HepG2 (cell line): ENCODE results near the gene IL4I1. TPM values are rescaled to one million over a fixed set of nuclear protein-coding genes. Genes with fewer than 3 reads are reported as not detected.
A peak's percentile ranks its signal among the peaks of the same experiment; 100 is the strongest.

Source experiments
- CBX2 ChIP-seq, 2 experiments: fragments of 200-600 bp in 1 of 2; sonication (generic); formaldehyde crosslinking in 1 of 2; IDR thresholded peaks; 2 replicates each; pipeline versions ENCODE4 v1.7.0 to v1.8.1; 2018 to 2022; ENCODE audit warnings: low read depth in 2 of 2, low read length in 1 of 2, mild to moderate bottlenecking in 1 of 2, missing genetic modification reagents in 1 of 2
- CCDC6 ChIP-seq: sonication (generic); formaldehyde crosslinking; IDR thresholded peaks from 2 replicates; pipeline ENCODE4 v1.8.1; 2022; ENCODE audit warnings: mild to moderate bottlenecking, missing genetic modification reagents, moderate library complexity
- CEBPG ChIP-seq: IDR thresholded peaks from 2 replicates; pipeline ENCODE4 v1.6.1; 2016
- FOXC1 ChIP-seq: sonication (generic); formaldehyde crosslinking; IDR thresholded peaks from 2 replicates; pipeline ENCODE4 v1.8.0; 2022; ENCODE audit warnings: mild to moderate bottlenecking, missing genetic modification reagents, borderline replicate concordance
- HDAC6 ChIP-seq: fragments of 200-600 bp; sonication (generic); IDR thresholded peaks from 2 replicates; pipeline ENCODE4 v1.7.0; 2017; ENCODE audit warnings: mild to moderate bottlenecking, antibody characterized with exemption, low read length, low read depth
- HES4 ChIP-seq: sonication (generic); formaldehyde crosslinking; IDR thresholded peaks from 2 replicates; pipeline ENCODE4 v1.9.0; 2021; ENCODE audit warnings: mild to moderate bottlenecking, missing genetic modification reagents, borderline replicate concordance
- HNF4A ChIP-seq: sonication (generic); formaldehyde crosslinking; IDR thresholded peaks from 2 replicates; pipeline ENCODE4 v1.4.0; 2020; ENCODE audit warnings: missing genetic modification reagents
- HOXA3 ChIP-seq: sonication (generic); formaldehyde crosslinking; IDR thresholded peaks from 2 replicates; pipeline ENCODE4 v1.5.0; 2020; ENCODE audit warnings: missing genetic modification reagents
- KDM3A ChIP-seq: IDR thresholded peaks from 2 replicates; pipeline ENCODE4 v1.6.1; 2018; ENCODE audit warnings: low read depth, missing compliant biosample characterization
- KDM4B ChIP-seq: sonication (generic); formaldehyde crosslinking; IDR thresholded peaks from 2 replicates; pipeline ENCODE4 v1.4.0; 2020; ENCODE audit warnings: missing genetic modification reagents
- KDM5A ChIP-seq: fragments of 200-600 bp; sonication (generic); IDR thresholded peaks from 2 replicates; pipeline ENCODE4 v1.7.0; 2018; ENCODE audit warnings: antibody characterized with exemption, mild to moderate bottlenecking, low read length, borderline replicate concordance
- NFKBIZ ChIP-seq: IDR thresholded peaks from 2 replicates; pipeline ENCODE4 v1.6.1; 2018; ENCODE audit warnings: missing genetic modification reagents, missing compliant biosample characterization
- NR2F1 ChIP-seq, 2 experiments: fragments of 450-650 bp in 1 of 2; formaldehyde crosslinking in 1 of 2; IDR thresholded peaks; 2 replicates each; pipeline versions ENCODE4 v1.5.0 to v1.6.1; 2016 to 2020; ENCODE audit warnings: mild to moderate bottlenecking in 1 of 2, missing compliant biosample characterization in 1 of 2, missing genetic modification reagents in 1 of 2, moderate library complexity in 1 of 2
- NR2F2 ChIP-seq: IDR thresholded peaks from 2 replicates; pipeline ENCODE4 v1.6.1; 2012; ENCODE audit warnings: low read depth, inconsistent platforms, borderline replicate concordance
- RBM39 ChIP-seq: fragments of 200-400 bp; formaldehyde crosslinking; IDR thresholded peaks from one replicate; pipeline ENCODE4 v1.6.1; 2018; ENCODE audit warnings: antibody characterized with exemption, mild to moderate bottlenecking, low read depth, low read length; ENCODE audit not compliant: poor library complexity, severe bottlenecking
- RXRB ChIP-seq: IDR thresholded peaks from 2 replicates; pipeline ENCODE4 v1.6.1; 2016; ENCODE audit warnings: borderline replicate concordance, missing genetic modification reagents, missing compliant biosample characterization
- SYNCRIP ChIP-seq: fragments of 200-400 bp; formaldehyde crosslinking; IDR thresholded peaks from 2 replicates; pipeline ENCODE4 v1.6.1; 2018; ENCODE audit warnings: mild to moderate bottlenecking, low read depth, low read length; ENCODE audit not compliant: insufficient read depth
- XBP1 ChIP-seq: sonication (generic); formaldehyde crosslinking; IDR thresholded peaks from 2 replicates; pipeline ENCODE4 v1.5.0; 2020; ENCODE audit warnings: missing genetic modification reagents
- ZFP36 ChIP-seq: fragments of 150-350 bp; IDR thresholded peaks from 2 replicates; pipeline ENCODE4 v1.6.1; 2018; ENCODE audit warnings: borderline replicate concordance, low read length, low read depth; ENCODE audit not compliant: partially characterized antibody
- ZNF143 ChIP-seq: sonication (generic); formaldehyde crosslinking; IDR thresholded peaks from 2 replicates; pipeline ENCODE4 v1.4.0; 2020; ENCODE audit warnings: missing genetic modification reagents
- ZNF451 ChIP-seq: sonication (generic); formaldehyde crosslinking; IDR thresholded peaks from 2 replicates; pipeline ENCODE4 v1.5.0; 2020; ENCODE audit warnings: mild to moderate bottlenecking, missing genetic modification reagents
- ZNF501 ChIP-seq: sonication (generic); formaldehyde crosslinking; IDR thresholded peaks from 2 replicates; pipeline ENCODE4 v1.5.1; 2020; ENCODE audit warnings: mild to moderate bottlenecking, moderate library complexity, missing genetic modification reagents
- polyA plus RNA-seq, 8 experiments: library from polyadenylated mRNA; depleted of rRNA in 3 of 8; stranded (reverse) in 7 of 8; unstranded in 1 of 8; fragments of >200 nt; fragmentation: Illumina TruSeq in 4 of 8; extraction: Trizol in 4 of 8; gene quantifications; 2 replicates each; pipeline versions ENCODE4 v1.2.1 to v1.2.3, GENCODE V29; 2011 to 2016; ENCODE audit warnings: low read depth in 4 of 8, missing spikeins in 1 of 8, mixed read lengths in 1 of 8; ENCODE audit not compliant: insufficient read depth in 1 of 8
- total RNA-seq, 5 experiments: library from RNA; depleted of rRNA; stranded (reverse); fragments of >200 nt; fragmentation: Illumina TruSeq; extraction: Trizol; gene quantifications; 2 replicates each; pipeline ENCODE4 v1.2.3, GENCODE V29; 2016; ENCODE audit warnings: low read depth in 1 of 5
- TF ChIP-seq, protein P1 (sequence below): sonication (generic); formaldehyde crosslinking; IDR thresholded peaks from 2 replicates; pipeline ENCODE4 v1.5.0; 2020; ENCODE audit warnings: mild to moderate bottlenecking, missing genetic modification reagents, borderline replicate concordance
- TF ChIP-seq, protein P2 (sequence below): sonication (generic); formaldehyde crosslinking; IDR thresholded peaks from 2 replicates; pipeline ENCODE4 v1.4.0; 2020; ENCODE audit warnings: missing genetic modification reagents
- TF ChIP-seq, protein P3 (sequence below): sonication (generic); formaldehyde crosslinking; IDR thresholded peaks from 2 replicates; pipeline ENCODE4 v1.9.0; 2022; ENCODE audit warnings: missing genetic modification reagents, mild to moderate bottlenecking, borderline replicate concordance

Gene IL4I1
- total and polyA plus RNA-seq, 2 of the 13 experiments (the other 11 are each of a cell fraction or from before 2014, with no cell fraction given), result not detected

- TF ChIP-seq, protein P1, sequence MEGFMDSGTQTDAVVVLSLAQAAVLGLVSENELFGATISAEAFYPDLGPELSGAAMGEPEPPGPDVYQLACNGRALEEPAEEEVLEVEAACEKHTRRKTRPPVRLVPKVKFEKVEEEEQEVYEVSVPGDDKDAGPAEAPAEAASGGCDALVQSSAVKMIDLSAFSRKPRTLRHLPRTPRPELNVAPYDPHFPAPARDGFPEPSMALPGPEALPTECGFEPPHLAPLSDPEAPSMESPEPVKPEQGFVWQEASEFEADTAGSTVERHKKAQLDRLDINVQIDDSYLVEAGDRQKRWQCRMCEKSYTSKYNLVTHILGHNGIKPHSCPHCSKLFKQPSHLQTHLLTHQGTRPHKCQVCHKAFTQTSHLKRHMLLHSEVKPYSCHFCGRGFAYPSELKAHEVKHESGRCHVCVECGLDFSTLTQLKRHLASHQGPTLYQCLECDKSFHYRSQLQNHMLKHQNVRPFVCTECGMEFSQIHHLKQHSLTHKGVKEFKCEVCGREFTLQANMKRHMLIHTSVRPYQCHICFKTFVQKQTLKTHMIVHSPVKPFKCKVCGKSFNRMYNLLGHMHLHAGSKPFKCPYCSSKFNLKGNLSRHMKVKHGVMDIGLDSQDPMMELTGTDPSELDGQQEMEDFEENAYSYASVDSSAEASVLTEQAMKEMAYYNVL (CRISPR knock-in tag), result no peak
- TF ChIP-seq ZNF451 (no peak), ZNF143 (CRISPR knock-in tag) (peak; percentile 93), KDM3A (CRISPR knock-in tag) (0 out of 2 replicates have a peak, but pooled peaks have one; percentile 38), NR2F1 (CRISPR knock-in tag; IDR thresholded peaks at IDR 0.05) (no peak), XBP1 (CRISPR knock-in tag) (0 out of 2 replicates have a peak, but pooled peaks have one; percentile 48), HES4 (no peak), RBM39 (peak; percentile 28), SYNCRIP (no peak), FOXC1 (CRISPR knock-in tag) (no peak), CCDC6 (CRISPR knock-in tag) (peak; percentile 78; the same call in 1 of the 2 replicates), ZNF501 (peak; percentile 47), HOXA3 (CRISPR knock-in tag) (peak; percentile 78), HNF4A (no peak), CBX2 (IDR thresholded peaks at IDR 0.05; ENCODE audit: low read depth, low read length) (no peak), CBX2 (CRISPR knock-in tag; IDR thresholded peaks at IDR 0.05; ENCODE audit: low read depth) (no peak), KDM5A (peak; percentile 54; the same call in 1 of the 2 replicates), KDM4B (CRISPR knock-in tag) (0 out of 2 replicates have a peak, but pooled peaks have one; percentile 38), CEBPG (CRISPR knock-in tag) (no peak), NR2F2 (peak; percentile 41; the same call in 1 of the 2 replicates), NFKBIZ (CRISPR knock-in tag) (no peak), ZFP36 (no peak), RXRB (CRISPR knock-in tag) (no peak; the same call in 1 of the 2 replicates), HDAC6 (no peak)
- TF ChIP-seq, protein P2, sequence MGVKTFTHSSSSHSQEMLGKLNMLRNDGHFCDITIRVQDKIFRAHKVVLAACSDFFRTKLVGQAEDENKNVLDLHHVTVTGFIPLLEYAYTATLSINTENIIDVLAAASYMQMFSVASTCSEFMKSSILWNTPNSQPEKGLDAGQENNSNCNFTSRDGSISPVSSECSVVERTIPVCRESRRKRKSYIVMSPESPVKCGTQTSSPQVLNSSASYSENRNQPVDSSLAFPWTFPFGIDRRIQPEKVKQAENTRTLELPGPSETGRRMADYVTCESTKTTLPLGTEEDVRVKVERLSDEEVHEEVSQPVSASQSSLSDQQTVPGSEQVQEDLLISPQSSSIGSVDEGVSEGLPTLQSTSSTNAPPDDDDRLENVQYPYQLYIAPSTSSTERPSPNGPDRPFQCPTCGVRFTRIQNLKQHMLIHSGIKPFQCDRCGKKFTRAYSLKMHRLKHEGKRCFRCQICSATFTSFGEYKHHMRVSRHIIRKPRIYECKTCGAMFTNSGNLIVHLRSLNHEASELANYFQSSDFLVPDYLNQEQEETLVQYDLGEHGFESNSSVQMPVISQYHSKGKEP (CRISPR knock-in tag), result no peak
- TF ChIP-seq, protein P3, sequence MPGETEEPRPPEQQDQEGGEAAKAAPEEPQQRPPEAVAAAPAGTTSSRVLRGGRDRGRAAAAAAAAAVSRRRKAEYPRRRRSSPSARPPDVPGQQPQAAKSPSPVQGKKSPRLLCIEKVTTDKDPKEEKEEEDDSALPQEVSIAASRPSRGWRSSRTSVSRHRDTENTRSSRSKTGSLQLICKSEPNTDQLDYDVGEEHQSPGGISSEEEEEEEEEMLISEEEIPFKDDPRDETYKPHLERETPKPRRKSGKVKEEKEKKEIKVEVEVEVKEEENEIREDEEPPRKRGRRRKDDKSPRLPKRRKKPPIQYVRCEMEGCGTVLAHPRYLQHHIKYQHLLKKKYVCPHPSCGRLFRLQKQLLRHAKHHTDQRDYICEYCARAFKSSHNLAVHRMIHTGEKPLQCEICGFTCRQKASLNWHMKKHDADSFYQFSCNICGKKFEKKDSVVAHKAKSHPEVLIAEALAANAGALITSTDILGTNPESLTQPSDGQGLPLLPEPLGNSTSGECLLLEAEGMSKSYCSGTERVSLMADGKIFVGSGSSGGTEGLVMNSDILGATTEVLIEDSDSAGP (CRISPR knock-in tag), result peak; percentile 49
Observed at GRCh38 chr19:49850487-49851342, 46.0 kb downstream of the IL4I1 start, which contains the start of gene PTOV1 (continued).
